Measurements from ENCODE around the gene OR56A1.
"Not testable (repeated sequence)": the region's sequence is repeated elsewhere in the genome, so short reads cannot be mapped to it uniquely, and the experiment has no call there.

OR56A1 gene

GRCh38 chr11:6030708-6031405, at the start of gene OR56A1:
OR56A1 (minus strand) TSS chr11:6030758; CDS start chr11:6027692, 3,066 bp downstream.
- DNase-seq, result no peak

GRCh38 chr11:6079463-6079862, 48.9 kb upstream of the OR56A1 start:
- DNase-seq, result no peak

GRCh38 chr11:6077723-6078122, 47.2 kb upstream of the OR56A1 start:
- DNase-seq, result no peak

- not testable (repeated sequence) for DNase-seq
Observed at GRCh38 chr11:6076443-6076842, 45.9 kb upstream of the OR56A1 start.

- DNase-seq, result no peak
Observed at GRCh38 chr11:6067502-6067901, 36.9 kb upstream of the OR56A1 start.

- DNase-seq, result no peak
Observed at GRCh38 chr11:6062691-6063358, 32.3 kb upstream of the OR56A1 start.

GRCh38 chr11:6061475-6061874, 30.9 kb upstream of the OR56A1 start:
- no peak for DNase-seq

GRCh38 chr11:6057452-6057851, 26.9 kb upstream of the OR56A1 start:
- no peak for DNase-seq

GRCh38 chr11:6055569-6055968, 25.0 kb upstream of the OR56A1 start:
- no peak for DNase-seq

- DNase-seq, result no peak
Observed at GRCh38 chr11:6052374-6052773, 21.8 kb upstream of the OR56A1 start.

GRCh38 chr11:6040874-6041273, 10.3 kb upstream of the OR56A1 start:
- no peak for DNase-seq

- no peak for DNase-seq
Observed at GRCh38 chr11:6027501-6027900, 3.1 kb downstream of the OR56A1 start.

GRCh38 chr11:6025056-6025455, 5.5 kb downstream of the OR56A1 start:
- DNase-seq, result no peak

- DNase-seq, result no peak
Observed at GRCh38 chr11:6022956-6023355, 7.6 kb downstream of the OR56A1 start.

GRCh38 chr11:6013042-6013441, 17.5 kb downstream of the OR56A1 start:
- DNase-seq, result no peak

- DNase-seq, result no peak
Observed at GRCh38 chr11:6012035-6012668, 18.4 kb downstream of the OR56A1 start.

GRCh38 chr11:6006846-6007245, 23.7 kb downstream of the OR56A1 start, which contains the start of gene OR56A4:
OR56A4 (minus strand) TSS chr11:6006946; CDS start chr11:6002992, 3,954 bp downstream.
- DNase-seq, result no peak

GRCh38 chr11:6006395-6006794, 24.2 kb downstream of the OR56A1 start:
- DNase-seq, result no peak

GRCh38 chr11:6002202-6002699, 28.3 kb downstream of the OR56A1 start:
- DNase-seq, result no peak

GRCh38 chr11:5994791-5995190, 35.8 kb downstream of the OR56A1 start:
- DNase-seq, result no peak

- DNase-seq, result no peak
Observed at GRCh38 chr11:5992604-5993251, 37.8 kb downstream of the OR56A1 start.

GRCh38 chr11:5992150-5992549, 38.4 kb downstream of the OR56A1 start:
- DNase-seq, result no peak

GRCh38 chr11:5989203-5989602, 41.4 kb downstream of the OR56A1 start:
- DNase-seq, result no peak

All from activated CD4-positive, alpha-beta T cell treated with anti-CD3 and anti-CD28 coated beads for 48 hours (primary cell).